ENCODE measurements around the gene GRIK4. TPM values are rescaled to one million over a fixed set of nuclear protein-coding genes. Genes with fewer than 3 reads are reported as not detected.

Gene GRIK4
- total and polyA plus RNA-seq, 12 donors = 0.33 to 4.8 (median 3.0) TPM

GRCh38 chr11:120514541-120515121 lies 3.1 kb downstream of the GRIK4 start:
- Histone ChIP-seq H3K4me1 (replicated peaks in 1 of 2) (no peaks in the 10 kb centered on the region), H3K4me3 (no peak overlapping the region), H3K27ac (no peak overlapping the region), H3K36me3 (replicated peaks in 1 of 2) (no peaks in the 10 kb centered on the region), H3K9me3 (replicated peaks in 1 of 3) (no peaks in the 10 kb centered on the region), H3K27me3 (no peaks in the 10 kb centered on the region)
- TF ChIP-seq, protein P1, sequence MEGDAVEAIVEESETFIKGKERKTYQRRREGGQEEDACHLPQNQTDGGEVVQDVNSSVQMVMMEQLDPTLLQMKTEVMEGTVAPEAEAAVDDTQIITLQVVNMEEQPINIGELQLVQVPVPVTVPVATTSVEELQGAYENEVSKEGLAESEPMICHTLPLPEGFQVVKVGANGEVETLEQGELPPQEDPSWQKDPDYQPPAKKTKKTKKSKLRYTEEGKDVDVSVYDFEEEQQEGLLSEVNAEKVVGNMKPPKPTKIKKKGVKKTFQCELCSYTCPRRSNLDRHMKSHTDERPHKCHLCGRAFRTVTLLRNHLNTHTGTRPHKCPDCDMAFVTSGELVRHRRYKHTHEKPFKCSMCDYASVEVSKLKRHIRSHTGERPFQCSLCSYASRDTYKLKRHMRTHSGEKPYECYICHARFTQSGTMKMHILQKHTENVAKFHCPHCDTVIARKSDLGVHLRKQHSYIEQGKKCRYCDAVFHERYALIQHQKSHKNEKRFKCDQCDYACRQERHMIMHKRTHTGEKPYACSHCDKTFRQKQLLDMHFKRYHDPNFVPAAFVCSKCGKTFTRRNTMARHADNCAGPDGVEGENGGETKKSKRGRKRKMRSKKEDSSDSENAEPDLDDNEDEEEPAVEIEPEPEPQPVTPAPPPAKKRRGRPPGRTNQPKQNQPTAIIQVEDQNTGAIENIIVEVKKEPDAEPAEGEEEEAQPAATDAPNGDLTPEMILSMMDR (IDR thresholded peaks at IDR 0.05) = no peak
- TF ChIP-seq POLR2A (IDR thresholded peaks at IDR 0.05) = no peak
- 90 to 92% (median 91%) methylated on average over 12 to 14 of the region's 14 CpGs for WGBS, 4 donors
- intact Hi-C loops (cut with DNase I) = loop anchor here (2.0 to 10.0 kb wide), 6 partner anchors 173 to 680 kb away; no protein-coding TSS in a partner anchor
- DNase-seq = no peak

DNA sequence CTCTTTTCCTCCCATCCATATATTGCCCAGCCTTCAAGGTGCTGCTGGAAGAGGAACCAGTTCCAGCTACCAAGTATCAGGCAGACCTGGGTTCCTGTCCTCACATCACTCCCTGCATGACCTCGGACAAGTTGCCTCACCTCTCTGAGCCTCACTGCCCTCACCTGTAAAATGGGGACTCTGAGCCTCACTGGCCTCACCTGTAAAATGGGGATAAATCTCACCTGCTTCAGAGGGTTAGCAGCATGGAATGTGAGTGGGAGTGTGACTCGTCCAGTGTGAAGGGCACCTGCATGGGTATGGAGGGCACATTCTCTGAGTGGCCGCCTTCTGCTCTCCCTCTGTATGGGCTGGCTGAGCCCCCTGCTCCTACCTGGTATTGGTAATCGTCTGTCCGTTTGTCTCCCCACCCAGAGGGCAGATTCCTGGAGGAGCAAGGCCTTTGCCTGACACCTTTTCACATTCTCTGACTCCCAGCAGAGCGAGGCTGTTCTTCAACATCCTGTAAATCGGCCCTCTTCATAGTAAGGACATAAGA lies 3.7 kb downstream of the GRIK4 start:
- Histone ChIP-seq H3K9me3 (replicated peaks in 1 of 3) (no peaks in the 10 kb centered on the region), H3K27me3 (no peaks in the 10 kb centered on the region), H3K4me3 (no peak overlapping the region), H3K4me1 (replicated peaks in 1 of 2) (no peaks in the 10 kb centered on the region), H3K36me3 (replicated peaks in 1 of 2) (no peaks in the 10 kb centered on the region), H3K27ac (no peak overlapping the region)
- intact Hi-C loops (cut with DNase I) = loop anchor here (2.0 to 10.0 kb wide), 3 partner anchors 290 to 680 kb away; no protein-coding TSS in a partner anchor
- 84 to 90% (median 88%) methylated on average over 7 of the region's 7 CpGs for WGBS, 4 donors
- no peak for DNase-seq
- TF ChIP-seq, protein P1 (IDR thresholded peaks at IDR 0.05) = no peak
- TF ChIP-seq POLR2A (IDR thresholded peaks at IDR 0.05) = no peak

DNA sequence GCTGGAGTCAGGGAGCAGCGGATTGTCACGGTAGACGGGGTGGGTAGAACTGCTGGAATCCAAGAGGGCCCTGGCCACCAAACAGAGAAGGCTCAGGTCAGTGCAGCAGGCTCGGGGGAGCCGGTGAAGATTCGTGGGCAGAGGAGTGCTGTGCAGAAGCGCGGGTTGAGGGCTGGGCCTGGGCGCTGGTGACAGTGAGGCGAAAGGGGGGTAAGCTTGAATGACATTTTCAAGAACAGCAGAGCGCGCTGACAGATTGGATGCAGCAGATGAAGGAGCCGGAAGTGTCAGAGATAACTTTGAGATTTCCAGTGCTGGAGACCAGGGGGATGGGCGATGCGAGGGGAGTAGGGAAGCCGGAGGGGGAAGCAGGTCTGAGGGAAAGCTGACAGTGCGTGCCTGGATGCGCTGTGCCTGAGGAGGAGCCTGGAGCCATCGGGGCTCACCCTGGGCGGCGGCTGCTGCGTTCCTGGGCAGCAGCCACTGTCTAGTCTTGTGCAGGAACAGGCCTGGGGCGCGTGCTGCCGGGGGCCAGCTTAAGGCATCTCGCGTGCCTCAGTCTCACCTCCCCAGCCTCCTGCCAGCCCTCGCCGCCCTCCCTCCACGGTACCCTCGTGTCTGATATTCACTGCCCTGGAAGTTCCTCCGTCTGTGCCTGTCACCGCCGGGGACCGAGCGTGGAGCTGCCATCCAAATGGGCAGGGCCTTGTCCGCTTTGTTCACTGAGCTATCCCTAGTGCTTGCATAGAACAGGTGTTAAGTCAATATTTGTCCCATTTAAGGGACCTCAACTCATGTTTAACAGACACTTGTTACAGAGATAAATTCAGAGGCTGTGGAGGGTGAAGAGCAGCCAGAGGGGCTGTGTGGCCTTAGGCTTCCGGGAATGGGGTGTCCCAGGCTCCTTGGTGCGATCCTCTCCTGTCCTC lies 5.2 kb downstream of the GRIK4 start:
- Histone ChIP-seq H3K36me3 (replicated peaks in 1 of 2) (no peaks in the 10 kb centered on the region), H3K9me3 (replicated peaks in 1 of 3) (no peaks in the 10 kb centered on the region), H3K4me1 (replicated peaks in 1 of 2) (no peaks in the 10 kb centered on the region), H3K27ac (no peak overlapping the region), H3K27me3 (no peaks in the 10 kb centered on the region), H3K4me3 (no peak overlapping the region)
- TF ChIP-seq POLR2A (IDR thresholded peaks at IDR 0.05) = no peak
- TF ChIP-seq, protein P1 (IDR thresholded peaks at IDR 0.05) = no peak
- DNase-seq = no peak
- intact Hi-C loops (cut with DNase I) = loop anchor here (10.0 kb wide), 2 partner anchors 288 to 678 kb away; no protein-coding TSS in a partner anchor
- 69 to 74% (median 73%) methylated on average over 21 to 39 of the region's 39 CpGs for WGBS, 4 donors

- no peaks in the 10 kb centered on the region for H3K36me3 ChIP-seq (replicated peaks in 1 of 2)
- H3K4me3 ChIP-seq = no peak overlapping the region
- TF ChIP-seq POLR2A (IDR thresholded peaks at IDR 0.05) = no peak
- no peaks in the 10 kb centered on the region for H3K4me1 ChIP-seq (replicated peaks in 1 of 2)
- H3K9me3 ChIP-seq (replicated peaks in 1 of 3) = no peaks in the 10 kb centered on the region
- H3K27me3 ChIP-seq = no peaks in the 10 kb centered on the region
- intact Hi-C loops (cut with DNase I) = loop anchor here (10.0 kb wide), 2 partner anchors 287 to 677 kb away; no protein-coding TSS in a partner anchor
- WGBS, 4 donors = 65 to 85% (median 75%) methylated on average over 12 to 13 of the region's 13 CpGs
- no peak for DNase-seq
- peak overlapping the region in 1 of 5 donors; percentile 34 for H3K27ac ChIP-seq
These were observed 5.8 kb downstream of the GRIK4 start for GRCh38 chr11:120517390-120517761.
